Endothelial cell of umbilical vein (primary cell): ENCODE results near the gene PIM2. TPM values are rescaled to one million over a fixed set of nuclear protein-coding genes. Genes with fewer than 3 reads are reported as not detected.
A peak's percentile ranks its signal among the peaks of the same experiment; 100 is the strongest.

Experiments used
- BruUV-seq: library from RNA; stranded (reverse); fragments of 400-500 nt; replicated peaks from 2 replicates; lab custom pipeline; 2021; lab: Mats Ljungman, UMichigan
- CTCF ChIA-PET: fragments of 300-600, 350-600 bp; sonication (Branson Sonifier 250); formaldehyde crosslinking; loops from one replicate; lab custom pipeline; 2021; ENCODE audit warnings: antibody characterized with exemption, inconsistent platforms; lab: Charles Lee
- POLR2A ChIA-PET: fragments of 300-600, 350-600 bp; sonication (Branson Sonifier 250); formaldehyde crosslinking; loops from one replicate; lab custom pipeline; 2021; ENCODE audit warnings: antibody characterized with exemption, inconsistent platforms; lab: Charles Lee
- DNase-seq: peaks from one replicate; pipeline ENCODE4 v3.0.0-alpha.2; 2011; ENCODE audit warnings: low read depth, low spot score
- FAIRE-seq: peaks from 2 replicates; lab custom pipeline; 2011; peaks lifted over from hg19 to GRCh38; lab: Jason Lieb, UNC
- H2AFZ ChIP-seq: 2 replicates; pipeline ENCODE4 v1.6.0; 2012; ENCODE audit warnings: low read depth, low read length, control low read depth, inconsistent platforms
- H3K27ac ChIP-seq: 2 replicates; pipeline ENCODE4 v1.5.1; 2011; ENCODE audit warnings: low read depth, mild to moderate bottlenecking, control low read depth, low read length, moderate library complexity; ENCODE audit not compliant: insufficient read depth
- H3K27me3 ChIP-seq, 2 experiments: 2 replicates each; pipeline versions ENCODE4 v1.6.0 to v1.6.1; 2011; ENCODE audit warnings: low read length in 2 of 2, mixed read lengths in 1 of 2; ENCODE audit not compliant: control insufficient read depth in 2 of 2, insufficient read depth in 2 of 2
- H3K36me3 ChIP-seq, 2 experiments: 2 replicates in 1 of 2; 3 replicates in 1 of 2; pipeline ENCODE4 v1.5.1; 2011; ENCODE audit warnings: low read length in 2 of 2, mild to moderate bottlenecking in 1 of 2, moderate library complexity in 1 of 2; ENCODE audit not compliant: control insufficient read depth in 2 of 2, insufficient read depth in 2 of 2; ENCODE audit errors: extremely low read depth in 1 of 2
- H3K4me1 ChIP-seq: 3 replicates; pipeline ENCODE4 v1.5.1; 2011; ENCODE audit warnings: mild to moderate bottlenecking, low read length; ENCODE audit not compliant: control insufficient read depth, insufficient read depth; ENCODE audit errors: extremely low read depth
- H3K4me2 ChIP-seq: 2 replicates; pipeline ENCODE4 v1.6.1; 2011; ENCODE audit warnings: low read length, control low read depth, mixed read lengths; ENCODE audit not compliant: insufficient read depth
- H3K4me3 ChIP-seq, 3 experiments: fragments of 200-600 bp in 1 of 3; sonication (generic), shearing (Covaris generic) in 1 of 3; replicated peaks in 1 of 3; 2 replicates each; pipeline ENCODE4 v1.5.1; 2011 to 2016; ENCODE audit warnings: control low read depth in 3 of 3, low read length in 3 of 3, mild to moderate bottlenecking in 2 of 3, inconsistent platforms in 1 of 3, low read depth in 1 of 3, moderate library complexity in 1 of 3; ENCODE audit not compliant: insufficient read depth in 1 of 3
- H3K79me2 ChIP-seq: 2 replicates; pipeline ENCODE4 v1.6.0; 2012; ENCODE audit warnings: low read length, inconsistent platforms; ENCODE audit not compliant: control insufficient read depth, insufficient read depth
- H3K9ac ChIP-seq: replicated peaks from 2 replicates; pipeline ENCODE3; 2011; ENCODE audit warnings: low read length, control low read depth; ENCODE audit not compliant: insufficient read depth; ENCODE audit errors: extremely low read depth
- H3K9me1 ChIP-seq: replicated peaks from 3 replicates; pipeline ENCODE4 v1.6.0; 2011; ENCODE audit warnings: mild to moderate bottlenecking, low read length; ENCODE audit not compliant: control insufficient read depth, insufficient read depth; ENCODE audit errors: extremely low read depth
- H3K9me3 ChIP-seq: replicated peaks from 2 replicates; pipeline ENCODE4 v1.5.1; 2012; ENCODE audit warnings: low read length, inconsistent platforms; ENCODE audit not compliant: control insufficient read depth, insufficient read depth
- H4K20me1 ChIP-seq: replicated peaks from 2 replicates; pipeline ENCODE3; 2011; ENCODE audit warnings: mild to moderate bottlenecking, low read length; ENCODE audit not compliant: control insufficient read depth, insufficient read depth; ENCODE audit errors: extremely low read depth
- GATA2 ChIP-seq: IDR thresholded peaks from 2 replicates; pipeline ENCODE4 v1.7.0; 2011; ENCODE audit warnings: low read depth, mild to moderate bottlenecking, moderate library complexity, mixed read lengths, low read length; ENCODE audit not compliant: insufficient read length, insufficient read depth
- POLR2AphosphoS5 ChIP-seq: IDR thresholded peaks from 2 replicates; pipeline ENCODE4 v1.6.1; 2012; ENCODE audit warnings: low read depth, mild to moderate bottlenecking, control low read depth, low read length, moderate library complexity; ENCODE audit not compliant: insufficient read depth
- dilution Hi-C: fragments of 300-500 bp; cut with MboI; formaldehyde crosslinking; loops from one replicate; pipeline ENCODE4 v1.15.0; 2019; ENCODE audit warnings: low sequenced_read_pairs; ENCODE audit not compliant: extremely low pct_ligation_motif_present
- intact Hi-C: fragments of 100-400 bp; cut with micrococcal nuclease; formaldehyde crosslinking; loops from one replicate; pipeline ENCODE4 v1.10.0; 2022
- polyA plus RNA-seq, 4 experiments: library from polyadenylated mRNA; depleted of rRNA in 3 of 4; stranded (reverse) in 3 of 4; unstranded in 1 of 4; fragments of >200 nt; gene quantifications; 2 replicates each; pipeline versions ENCODE4 v1.2.1 to v1.2.3, GENCODE V29; 2011 to 2012; ENCODE audit warnings: missing spikeins in 1 of 4
- total RNA-seq: library from RNA; stranded (reverse); gene quantifications from 2 replicates; pipeline ENCODE4 v1.2.3, GENCODE V29; 2021
- TF ChIP-seq, protein P1 (sequence below), 2 donors: IDR thresholded peaks; 1 replicate in 1 of 2; 2 replicates in 1 of 2; pipeline ENCODE4 v1.5.1; 2011; ENCODE audit warnings: low read length in 2 of 2, mild to moderate bottlenecking in 2 of 2, moderate library complexity in 2 of 2, control low read depth in 1 of 2, inconsistent platforms in 1 of 2, low read depth in 1 of 2; ENCODE audit not compliant: insufficient read depth in 1 of 2; ENCODE audit errors: extremely low read depth in 1 of 2

Gene PIM2
- total and polyA plus RNA-seq, 2 donors (not counting 3 experiments of a cell fraction or from before 2014, with no cell fraction given) = 7.4 to 7.5 TPM

DNA sequence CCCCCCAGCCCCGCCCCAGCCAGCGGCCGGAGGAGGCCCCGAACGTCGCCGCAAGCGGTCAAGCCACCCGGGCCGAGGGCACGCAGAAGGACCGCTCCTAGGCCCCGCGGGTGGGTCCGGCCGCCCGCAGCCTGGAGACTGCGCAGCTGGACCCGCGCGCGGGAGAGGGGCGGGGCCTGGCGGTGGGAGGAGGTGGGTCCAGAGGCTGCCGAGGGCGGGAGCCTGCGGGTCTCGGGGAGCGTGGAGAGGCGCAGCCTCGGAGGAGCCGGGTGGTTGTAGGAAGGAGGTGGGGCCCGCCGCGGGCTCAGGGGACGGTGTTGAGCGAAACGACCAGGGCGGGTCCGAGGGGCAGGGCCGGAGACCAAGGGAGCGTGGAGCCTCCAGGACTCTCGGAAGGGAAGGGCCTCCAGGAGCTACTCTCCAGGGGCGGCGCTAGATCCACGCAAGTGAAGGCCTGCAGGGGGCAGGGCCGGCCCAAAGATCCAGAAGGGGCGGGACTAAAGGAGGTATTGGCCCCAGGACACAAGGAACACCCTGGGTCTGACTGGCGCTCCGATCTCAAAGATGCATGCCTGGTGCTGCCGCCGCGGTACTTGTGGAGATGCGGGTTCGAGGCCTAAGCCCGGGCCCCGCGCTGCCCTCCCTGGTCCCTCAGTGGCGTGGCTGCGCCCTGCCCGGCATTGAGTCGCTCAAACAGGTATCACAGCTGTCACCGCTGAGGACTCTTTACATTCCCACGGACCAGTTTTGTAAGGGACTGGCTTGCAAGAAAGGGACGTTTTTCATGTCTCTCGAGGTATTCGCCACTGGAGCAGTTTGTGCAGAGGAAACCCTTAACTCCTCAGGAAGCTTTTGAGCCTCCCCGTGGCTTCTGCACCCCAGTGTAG lies 27.2 kb downstream of the PIM2 start:
- DNase-seq (peak; percentile 80), FAIRE-seq (peak; percentile 95)
- H4K20me1 ChIP-seq = no peaks in the 10 kb centered on the region
- H3K36me3 ChIP-seq = no peaks in the 10 kb centered on the region
- peak overlapping the region; percentile 42 for H3K4me2 ChIP-seq
- peak overlapping the region; percentile 15 to 58 (median 46) for H3K4me3 ChIP-seq
- peaks cover 8% of the 10 kb centered on the region for H3K79me2 ChIP-seq
- no peaks in the 10 kb centered on the region for H3K9me3 ChIP-seq
- TF ChIP-seq GATA2 (no peak), POLR2AphosphoS5 (peak; percentile 34)
- TF ChIP-seq, protein P1, sequence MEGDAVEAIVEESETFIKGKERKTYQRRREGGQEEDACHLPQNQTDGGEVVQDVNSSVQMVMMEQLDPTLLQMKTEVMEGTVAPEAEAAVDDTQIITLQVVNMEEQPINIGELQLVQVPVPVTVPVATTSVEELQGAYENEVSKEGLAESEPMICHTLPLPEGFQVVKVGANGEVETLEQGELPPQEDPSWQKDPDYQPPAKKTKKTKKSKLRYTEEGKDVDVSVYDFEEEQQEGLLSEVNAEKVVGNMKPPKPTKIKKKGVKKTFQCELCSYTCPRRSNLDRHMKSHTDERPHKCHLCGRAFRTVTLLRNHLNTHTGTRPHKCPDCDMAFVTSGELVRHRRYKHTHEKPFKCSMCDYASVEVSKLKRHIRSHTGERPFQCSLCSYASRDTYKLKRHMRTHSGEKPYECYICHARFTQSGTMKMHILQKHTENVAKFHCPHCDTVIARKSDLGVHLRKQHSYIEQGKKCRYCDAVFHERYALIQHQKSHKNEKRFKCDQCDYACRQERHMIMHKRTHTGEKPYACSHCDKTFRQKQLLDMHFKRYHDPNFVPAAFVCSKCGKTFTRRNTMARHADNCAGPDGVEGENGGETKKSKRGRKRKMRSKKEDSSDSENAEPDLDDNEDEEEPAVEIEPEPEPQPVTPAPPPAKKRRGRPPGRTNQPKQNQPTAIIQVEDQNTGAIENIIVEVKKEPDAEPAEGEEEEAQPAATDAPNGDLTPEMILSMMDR (IDR thresholded peaks at IDR 0.05; ENCODE audit: extremely low read depth in 1 of 2, insufficient read depth in 1 of 2, low read depth in 1 of 2, low read length in 2 of 2) = peak; percentile 29 to 59
- dilution Hi-C loops (no loop called here), intact Hi-C loops (loop anchor here (1.0 to 10.0 kb wide), 3 partner anchors 66 to 373 kb away; partner anchors contain the start of genes FOXP3, OTUD5 and PPP1R3F)
- H3K9ac ChIP-seq = no peak overlapping the region
- ChIA-PET POLR2A (no interaction called here), CTCF (interaction anchor here (0.6 to 2.4 kb wide), 8 partner anchors 10 to 243 kb away, joined by 3 to 9 read pairs (median 3); partner anchors contain the start of genes HDAC6 and SLC35A2)
- peak overlapping the region; percentile 59 for H2AFZ ChIP-seq
- peaks cover 7% of the 10 kb centered on the region for H3K4me1 ChIP-seq
- H3K9me1 ChIP-seq = no peaks in the 10 kb centered on the region
- H3K27me3 ChIP-seq = no peaks in the 10 kb centered on the region
- no TSS peak for BruUV-seq
- H3K27ac ChIP-seq = no peak overlapping the region
